Mesothelial cell of epicardium (in vitro differentiated cells): ENCODE results near the gene ALAS1. TPM values are rescaled to one million over a fixed set of nuclear protein-coding genes. Genes with fewer than 3 reads are reported as not detected.
"Not testable (repeated sequence)": the region's sequence is repeated elsewhere in the genome, so short reads cannot be mapped to it uniquely, and the experiment has no call there.

ENCODE experiments used
- DNase-seq, 2 experiments: peaks; one replicate each; pipeline ENCODE4 v3.0.0; 2021; ENCODE audit warnings: low spot score in 2 of 2; ENCODE audit not compliant: unreplicated experiment in 2 of 2
- H3K27ac Mint-ChIP-seq: 2 replicates; pipeline ENCODE4 v1.8.0; 2021; ENCODE audit warnings: mixed read lengths
- H3K27me3 Mint-ChIP-seq: 2 replicates; pipeline ENCODE4 v1.8.0; 2021; ENCODE audit warnings: low read depth, mixed read lengths
- H3K36me3 Mint-ChIP-seq: 2 replicates; pipeline ENCODE4 v1.8.0; 2021; ENCODE audit warnings: mixed read lengths
- H3K4me1 Mint-ChIP-seq: 2 replicates; pipeline ENCODE4 v1.8.0; 2021; ENCODE audit warnings: mixed read lengths
- H3K4me3 Mint-ChIP-seq: 2 replicates; pipeline ENCODE4 v1.8.0; 2021; ENCODE audit warnings: mild to moderate bottlenecking, moderate library complexity, mixed read lengths
- H3K9me3 Mint-ChIP-seq: 2 replicates; pipeline ENCODE4 v1.8.0; 2021; ENCODE audit warnings: mixed read lengths
- total RNA-seq: library from RNA; stranded (reverse); gene quantifications from 3 replicates; pipeline ENCODE4 v1.2.1, GENCODE V29; 2021
- TF ChIP-seq, protein P1 (sequence below): fragments of 200-600 bp; sonication (generic); IDR thresholded peaks from one replicate; pipeline ENCODE4 v1.5.0; 2021; ENCODE audit warnings: antibody characterized with exemption; ENCODE audit not compliant: unreplicated experiment

Gene ALAS1
- total RNA-seq, 1 donor from 2014 or later, result 32.1 TPM

GRCh38 chr3:52167240-52167639 is 30.7 kb upstream of the ALAS1 start:
- Mint-ChIP-seq H3K27me3 (no peaks in the 10 kb centered on the region), H3K9me3 (peaks cover 7% of the 10 kb centered on the region), H3K4me3 (no peak overlapping the region), H3K36me3 (no peaks in the 10 kb centered on the region), H3K27ac (no peak overlapping the region), H3K4me1 (peaks cover 4% of the 10 kb centered on the region)
- TF ChIP-seq, protein P1, sequence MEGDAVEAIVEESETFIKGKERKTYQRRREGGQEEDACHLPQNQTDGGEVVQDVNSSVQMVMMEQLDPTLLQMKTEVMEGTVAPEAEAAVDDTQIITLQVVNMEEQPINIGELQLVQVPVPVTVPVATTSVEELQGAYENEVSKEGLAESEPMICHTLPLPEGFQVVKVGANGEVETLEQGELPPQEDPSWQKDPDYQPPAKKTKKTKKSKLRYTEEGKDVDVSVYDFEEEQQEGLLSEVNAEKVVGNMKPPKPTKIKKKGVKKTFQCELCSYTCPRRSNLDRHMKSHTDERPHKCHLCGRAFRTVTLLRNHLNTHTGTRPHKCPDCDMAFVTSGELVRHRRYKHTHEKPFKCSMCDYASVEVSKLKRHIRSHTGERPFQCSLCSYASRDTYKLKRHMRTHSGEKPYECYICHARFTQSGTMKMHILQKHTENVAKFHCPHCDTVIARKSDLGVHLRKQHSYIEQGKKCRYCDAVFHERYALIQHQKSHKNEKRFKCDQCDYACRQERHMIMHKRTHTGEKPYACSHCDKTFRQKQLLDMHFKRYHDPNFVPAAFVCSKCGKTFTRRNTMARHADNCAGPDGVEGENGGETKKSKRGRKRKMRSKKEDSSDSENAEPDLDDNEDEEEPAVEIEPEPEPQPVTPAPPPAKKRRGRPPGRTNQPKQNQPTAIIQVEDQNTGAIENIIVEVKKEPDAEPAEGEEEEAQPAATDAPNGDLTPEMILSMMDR, result no peak
- DNase-seq, result no peak

GRCh38 chr3:52170217-52170616 is 27.7 kb upstream of the ALAS1 start:
- H3K27me3 Mint-ChIP-seq, H3K9me3 Mint-ChIP-seq, H3K4me1 Mint-ChIP-seq, DNase-seq, H3K27ac Mint-ChIP-seq, H3K36me3 Mint-ChIP-seq, H3K4me3 Mint-ChIP-seq: not testable (repeated sequence)

GRCh38 chr3:52171514-52172261 is 26.3 kb upstream of the ALAS1 start:
- no peaks in the 10 kb centered on the region for H3K36me3 Mint-ChIP-seq
- no peak overlapping the region for H3K4me3 Mint-ChIP-seq
- no peak for DNase-seq
- no peaks in the 10 kb centered on the region for H3K27me3 Mint-ChIP-seq
- TF ChIP-seq, protein P1, result no peak
- H3K9me3 Mint-ChIP-seq, result no peaks in the 10 kb centered on the region
- no peak overlapping the region for H3K27ac Mint-ChIP-seq
- peaks cover 11% of the 10 kb centered on the region for H3K4me1 Mint-ChIP-seq

GRCh38 chr3:52172262-52172757 is 25.6 kb upstream of the ALAS1 start:
- Mint-ChIP-seq H3K4me1 (peaks cover 14% of the 10 kb centered on the region), H3K4me3 (no peak overlapping the region), H3K27me3 (no peaks in the 10 kb centered on the region), H3K36me3 (no peaks in the 10 kb centered on the region), H3K9me3 (no peaks in the 10 kb centered on the region), H3K27ac (no peak overlapping the region)
- TF ChIP-seq, protein P1, result no peak
- no peak for DNase-seq

- Mint-ChIP-seq H3K36me3 (no peaks in the 10 kb centered on the region), H3K27ac (no peak overlapping the region), H3K4me3 (no peak overlapping the region), H3K9me3 (no peaks in the 10 kb centered on the region), H3K4me1 (peaks cover 18% of the 10 kb centered on the region), H3K27me3 (no peaks in the 10 kb centered on the region)
- TF ChIP-seq, protein P1, result no peak
- no peak for DNase-seq
Measured at GRCh38 chr3:52173101-52173500, 24.9 kb upstream of the ALAS1 start.

GRCh38 chr3:52174896-52175295 is 23.1 kb upstream of the ALAS1 start:
- Mint-ChIP-seq H3K4me1 (peaks cover 18% of the 10 kb centered on the region), H3K27ac (no peak overlapping the region), H3K9me3 (no peaks in the 10 kb centered on the region), H3K36me3 (no peaks in the 10 kb centered on the region), H3K4me3 (no peak overlapping the region), H3K27me3 (no peaks in the 10 kb centered on the region)
- no peak for DNase-seq
- TF ChIP-seq, protein P1, result no peak
